PC-9 (cell line): ENCODE results near the gene NYAP2.

Source experiments
- CTCF ChIP-seq: fragments of 200-600 bp; sonication (generic); conservative IDR thresholded peaks from 2 replicates; pipeline ENCODE4 v1.6.1; 2017; ENCODE audit warnings: mixed run types, antibody characterized with exemption, mild to moderate bottlenecking, moderate library complexity
- EZH2 ChIP-seq: fragments of 200-600 bp; sonication (generic); IDR thresholded peaks from 2 replicates; pipeline ENCODE4 v1.8.0; 2017; ENCODE audit warnings: antibody characterized with exemption, low read depth

GRCh38 chr2:225428360-225428759 is 28.9 kb downstream of the NYAP2 start:
- TF ChIP-seq CTCF (no peak), EZH2 (no peak)
